HG02981 (cell line): ENCODE results near the gene PRMT1.

Source experiments
- ATAC-seq: cut with Tn5 transposase; IDR thresholded peaks from one replicate; pipeline ENCODE4 v1.9.1; 2021; ENCODE audit warnings: mild to moderate bottlenecking, moderate library complexity; ENCODE audit not compliant: unreplicated experiment

PRMT1 gene

DNA sequence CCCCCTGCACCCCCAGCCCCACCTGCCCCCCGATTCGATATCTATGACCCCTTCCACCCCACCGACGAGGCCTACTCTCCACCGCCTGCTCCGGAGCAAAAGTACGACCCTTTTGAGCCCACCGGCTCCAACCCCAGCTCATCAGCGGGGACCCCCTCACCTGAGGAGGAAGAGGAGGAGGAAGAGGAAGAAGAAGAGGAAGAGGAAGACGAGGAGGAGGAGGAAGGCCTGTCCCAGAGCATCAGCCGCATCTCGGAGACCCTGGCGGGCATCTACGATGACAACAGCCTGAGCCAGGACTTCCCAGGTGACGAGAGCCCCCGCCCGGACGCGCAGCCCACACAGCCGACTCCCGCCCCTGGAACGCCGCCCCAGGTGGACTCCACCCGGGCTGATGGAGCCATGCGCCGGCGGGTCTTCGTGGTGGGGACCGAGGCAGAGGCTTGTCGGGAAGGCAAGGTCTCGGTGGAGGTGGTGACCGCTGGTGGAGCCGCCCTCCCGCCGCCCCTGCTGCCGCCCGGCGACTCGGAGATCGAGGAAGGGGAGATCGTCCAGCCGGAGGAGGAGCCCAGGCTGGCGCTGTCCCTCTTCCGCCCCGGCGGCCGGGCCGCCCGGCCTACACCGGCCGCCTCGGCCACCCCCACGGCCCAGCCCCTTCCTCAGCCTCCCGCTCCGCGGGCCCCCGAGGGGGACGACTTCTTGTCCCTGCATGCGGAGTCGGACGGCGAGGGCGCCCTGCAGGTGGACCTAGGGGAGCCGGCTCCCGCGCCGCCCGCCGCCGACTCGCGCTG, 25.8 kb upstream of the PRMT1 start:
- ATAC-seq = no peak

DNA sequence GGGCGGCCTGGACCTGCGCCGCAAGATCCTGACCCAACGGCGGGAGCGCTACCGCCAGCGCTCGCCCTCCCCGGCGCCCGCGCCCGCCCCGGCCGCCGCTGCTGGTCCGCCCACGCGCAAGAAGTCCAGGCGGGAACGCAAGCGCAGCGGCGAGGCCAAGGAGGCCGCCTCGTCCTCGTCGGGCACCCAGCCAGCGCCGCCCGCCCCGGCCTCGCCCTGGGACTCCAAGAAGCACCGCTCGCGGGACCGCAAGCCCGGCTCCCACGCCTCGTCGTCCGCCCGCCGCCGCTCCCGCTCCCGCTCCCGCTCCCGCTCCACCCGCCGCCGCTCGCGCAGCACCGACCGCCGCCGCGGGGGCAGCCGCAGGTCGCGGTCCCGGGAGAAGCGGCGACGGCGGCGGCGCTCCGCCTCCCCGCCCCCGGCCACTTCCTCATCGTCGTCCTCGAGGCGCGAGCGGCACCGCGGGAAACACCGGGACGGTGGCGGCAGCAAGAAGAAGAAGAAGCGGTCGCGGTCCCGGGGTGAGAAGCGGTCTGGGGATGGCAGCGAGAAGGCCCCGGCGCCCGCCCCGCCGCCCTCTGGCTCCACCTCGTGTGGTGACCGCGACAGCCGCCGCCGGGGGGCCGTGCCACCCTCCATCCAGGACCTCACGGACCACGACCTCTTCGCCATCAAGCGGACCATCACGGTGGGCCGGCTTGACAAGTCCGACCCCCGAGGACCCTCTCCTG, 25.1 kb upstream of the PRMT1 start:
- ATAC-seq = no peak

DNA sequence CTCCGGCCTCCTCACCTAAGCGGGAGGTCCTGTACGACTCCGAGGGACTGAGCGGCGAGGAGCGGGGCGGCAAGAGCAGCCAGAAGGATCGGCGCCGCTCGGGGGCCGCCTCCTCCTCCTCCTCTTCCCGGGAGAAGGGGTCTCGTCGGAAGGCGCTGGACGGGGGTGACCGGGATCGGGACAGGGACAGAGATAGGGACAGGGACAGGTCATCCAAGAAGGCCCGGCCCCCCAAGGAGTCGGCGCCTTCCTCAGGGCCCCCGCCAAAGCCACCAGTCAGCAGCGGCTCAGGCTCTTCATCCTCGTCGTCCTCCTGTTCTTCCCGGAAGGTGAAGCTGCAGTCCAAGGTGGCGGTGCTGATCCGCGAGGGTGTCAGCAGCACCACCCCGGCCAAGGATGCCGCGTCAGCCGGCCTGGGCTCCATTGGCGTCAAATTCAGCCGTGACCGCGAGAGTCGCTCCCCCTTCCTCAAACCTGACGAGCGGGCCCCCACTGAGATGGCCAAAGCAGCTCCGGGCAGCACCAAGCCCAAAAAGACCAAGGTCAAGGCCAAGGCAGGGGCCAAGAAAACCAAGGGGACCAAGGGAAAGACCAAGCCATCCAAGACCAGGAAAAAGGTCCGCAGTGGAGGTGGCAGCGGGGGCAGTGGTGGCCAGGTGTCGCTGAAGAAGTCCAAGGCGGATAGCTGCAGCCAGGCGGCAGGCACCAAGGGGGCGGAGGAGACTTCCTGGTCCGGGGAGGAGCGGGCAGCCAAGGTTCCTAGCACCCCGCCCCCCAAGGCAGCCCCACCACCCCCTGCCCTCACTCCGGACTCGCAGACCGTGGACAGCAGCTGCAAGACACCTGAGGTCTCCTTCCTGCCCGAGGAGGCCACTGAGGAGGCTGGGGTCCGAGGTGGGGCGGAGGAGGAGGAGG, 24.3 kb upstream of the PRMT1 start:
- ATAC-seq = no peak

DNA sequence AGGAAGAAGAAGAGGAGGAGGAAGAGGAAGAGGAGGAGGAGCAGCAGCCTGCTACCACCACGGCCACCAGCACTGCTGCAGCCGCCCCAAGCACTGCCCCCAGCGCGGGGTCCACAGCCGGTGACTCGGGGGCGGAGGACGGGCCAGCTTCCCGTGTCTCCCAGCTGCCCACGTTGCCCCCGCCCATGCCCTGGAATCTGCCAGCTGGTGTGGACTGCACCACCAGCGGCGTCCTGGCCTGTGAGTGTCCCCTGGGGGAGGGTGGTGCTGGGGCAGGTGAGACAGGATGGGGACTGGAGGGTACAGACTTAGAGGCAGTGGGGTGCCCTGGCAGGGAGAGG, 23.6 kb upstream of the PRMT1 start:
- no peak for ATAC-seq

DNA sequence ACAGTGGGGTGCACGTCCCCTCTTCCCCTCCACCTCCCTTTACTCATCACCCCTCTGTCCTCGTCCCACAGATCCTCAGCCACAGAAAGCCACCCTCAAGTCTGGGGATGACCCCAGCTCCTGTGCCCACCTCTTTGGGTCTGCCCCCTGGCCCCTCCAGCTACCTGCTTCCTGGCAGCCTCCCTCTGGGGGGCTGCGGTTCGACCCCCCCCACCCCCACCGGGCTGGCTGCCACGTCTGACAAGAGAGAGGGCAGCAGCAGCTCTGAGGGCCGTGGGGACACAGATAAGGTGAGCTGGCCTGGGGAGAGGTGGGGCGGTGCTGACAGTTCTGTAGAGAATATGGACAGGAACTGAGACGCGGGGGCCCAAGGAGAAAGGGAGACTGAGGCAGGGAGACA, 22.5 kb upstream of the PRMT1 start:
- no peak for ATAC-seq

DNA sequence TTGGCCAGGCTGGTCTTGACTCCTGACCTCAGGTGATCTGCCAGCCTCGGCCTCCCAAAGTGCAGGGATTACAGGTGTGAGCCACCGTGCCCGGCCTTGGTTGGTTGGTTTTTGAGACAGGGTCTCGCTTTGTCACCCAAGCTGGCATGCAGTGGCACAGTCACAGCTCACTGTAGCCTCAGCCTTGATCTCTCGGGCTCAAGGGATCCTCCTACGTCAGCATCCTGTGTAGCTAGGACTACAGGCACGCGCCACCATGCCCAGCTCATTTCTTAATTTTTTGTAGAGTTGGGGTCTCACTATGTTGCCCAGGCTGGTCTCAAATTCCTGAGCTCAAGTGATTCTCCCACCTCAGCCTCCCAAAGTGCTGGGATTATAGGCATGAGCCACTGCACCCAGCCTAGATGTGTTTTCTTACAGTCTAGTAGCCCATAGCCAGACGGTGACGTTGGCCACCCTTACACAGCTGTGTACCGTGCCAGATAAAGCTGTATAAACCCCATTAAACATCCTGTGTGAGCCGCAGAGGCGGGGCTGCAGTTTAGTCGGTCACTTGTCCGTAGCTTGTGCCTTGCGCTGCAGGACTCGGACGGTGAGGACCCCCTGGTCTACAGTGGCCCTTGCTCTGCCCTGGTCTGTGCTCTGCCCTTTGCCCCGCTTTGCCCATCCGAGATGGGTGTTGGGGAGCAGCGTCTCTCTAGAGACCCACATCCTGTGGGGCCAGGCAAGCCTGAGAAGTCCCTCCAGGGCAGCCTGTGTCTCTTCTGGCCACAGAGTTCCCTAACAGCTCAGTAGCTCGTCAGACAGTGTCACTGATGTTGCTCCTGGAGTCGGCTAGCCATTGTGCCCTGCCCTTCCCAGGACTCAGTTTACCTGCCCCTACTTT, 21.3 kb upstream of the PRMT1 start:
- ATAC-seq = no peak

DNA sequence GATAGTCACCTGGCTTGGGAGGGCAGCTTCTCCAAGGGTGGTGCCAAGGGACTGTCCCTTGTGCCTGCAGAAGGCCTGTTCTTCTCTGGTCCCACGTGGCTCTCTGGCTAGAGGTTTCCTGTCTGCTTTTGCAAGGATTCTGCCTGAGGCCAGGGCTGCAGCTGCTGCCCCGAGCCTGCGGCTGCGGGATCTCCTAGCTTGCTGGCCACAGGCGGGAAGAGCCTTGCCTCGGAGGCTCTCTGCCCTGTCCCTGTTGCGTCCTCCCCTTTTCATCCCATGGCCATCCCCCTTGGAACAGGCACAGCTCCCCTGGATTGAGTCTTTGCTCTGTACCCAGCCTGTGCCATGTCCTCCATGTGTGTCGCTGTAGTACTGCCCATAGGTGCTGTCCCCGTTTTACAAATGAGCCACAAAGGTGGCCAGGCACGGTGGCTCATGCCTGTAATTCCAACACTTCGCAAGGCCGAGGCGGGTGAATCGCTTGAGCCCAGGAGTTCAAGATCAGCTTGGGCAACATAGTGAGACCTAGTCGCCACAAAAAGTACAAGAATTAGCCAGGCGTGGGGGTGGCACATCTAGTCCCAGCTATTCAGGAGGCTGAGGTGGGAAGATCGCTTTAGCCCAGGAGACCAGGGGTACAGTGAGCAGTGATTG, 20.5 kb upstream of the PRMT1 start:
- no peak for ATAC-seq

DNA sequence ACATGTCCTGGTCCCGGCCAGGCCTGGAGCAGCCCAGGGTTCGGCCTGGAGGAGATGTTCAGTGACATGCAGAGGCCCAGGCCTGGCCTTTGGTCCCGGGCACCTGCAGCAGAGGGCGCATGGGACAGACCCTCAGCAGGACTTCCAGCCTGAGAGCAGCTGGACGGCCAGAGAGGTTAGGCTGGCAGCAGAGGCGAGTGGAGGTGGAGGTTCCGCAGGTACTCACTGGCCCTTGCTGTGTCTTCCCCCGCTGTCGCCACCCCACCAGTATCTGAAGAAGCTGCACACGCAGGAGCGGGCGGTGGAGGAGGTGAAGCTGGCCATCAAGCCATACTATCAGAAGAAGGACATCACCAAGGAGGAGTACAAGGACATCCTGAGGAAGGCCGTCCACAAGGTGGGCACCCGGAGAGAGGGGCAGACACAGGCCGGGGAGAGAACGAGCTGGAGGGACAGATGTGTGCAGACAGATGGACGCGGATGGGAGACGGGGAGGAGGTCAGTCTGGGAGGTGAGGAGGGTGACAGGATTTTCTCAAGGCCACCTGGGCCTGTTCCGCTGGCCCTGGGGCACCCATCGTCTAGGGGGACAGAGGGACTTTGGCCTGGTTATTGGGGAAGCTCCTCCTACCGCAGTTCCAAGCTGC, 19.5 kb upstream of the PRMT1 start:
- ATAC-seq = no peak

DNA sequence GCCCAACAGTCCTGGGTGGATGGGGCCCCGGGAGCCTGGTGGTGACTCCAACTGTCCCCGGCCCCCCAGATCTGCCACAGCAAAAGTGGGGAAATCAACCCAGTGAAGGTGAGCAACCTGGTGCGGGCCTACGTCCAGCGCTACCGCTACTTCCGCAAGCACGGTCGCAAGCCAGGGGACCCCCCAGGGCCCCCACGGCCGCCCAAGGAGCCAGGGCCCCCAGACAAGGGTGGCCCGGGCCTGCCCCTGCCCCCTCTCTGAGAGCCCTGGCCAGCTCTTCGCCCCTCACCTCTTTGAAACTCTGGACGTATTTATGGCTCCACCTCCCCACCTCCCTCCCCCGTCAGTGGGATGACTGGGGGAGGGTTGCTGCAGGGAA, 18.9 kb upstream of the PRMT1 start:
- no peak for ATAC-seq

DNA sequence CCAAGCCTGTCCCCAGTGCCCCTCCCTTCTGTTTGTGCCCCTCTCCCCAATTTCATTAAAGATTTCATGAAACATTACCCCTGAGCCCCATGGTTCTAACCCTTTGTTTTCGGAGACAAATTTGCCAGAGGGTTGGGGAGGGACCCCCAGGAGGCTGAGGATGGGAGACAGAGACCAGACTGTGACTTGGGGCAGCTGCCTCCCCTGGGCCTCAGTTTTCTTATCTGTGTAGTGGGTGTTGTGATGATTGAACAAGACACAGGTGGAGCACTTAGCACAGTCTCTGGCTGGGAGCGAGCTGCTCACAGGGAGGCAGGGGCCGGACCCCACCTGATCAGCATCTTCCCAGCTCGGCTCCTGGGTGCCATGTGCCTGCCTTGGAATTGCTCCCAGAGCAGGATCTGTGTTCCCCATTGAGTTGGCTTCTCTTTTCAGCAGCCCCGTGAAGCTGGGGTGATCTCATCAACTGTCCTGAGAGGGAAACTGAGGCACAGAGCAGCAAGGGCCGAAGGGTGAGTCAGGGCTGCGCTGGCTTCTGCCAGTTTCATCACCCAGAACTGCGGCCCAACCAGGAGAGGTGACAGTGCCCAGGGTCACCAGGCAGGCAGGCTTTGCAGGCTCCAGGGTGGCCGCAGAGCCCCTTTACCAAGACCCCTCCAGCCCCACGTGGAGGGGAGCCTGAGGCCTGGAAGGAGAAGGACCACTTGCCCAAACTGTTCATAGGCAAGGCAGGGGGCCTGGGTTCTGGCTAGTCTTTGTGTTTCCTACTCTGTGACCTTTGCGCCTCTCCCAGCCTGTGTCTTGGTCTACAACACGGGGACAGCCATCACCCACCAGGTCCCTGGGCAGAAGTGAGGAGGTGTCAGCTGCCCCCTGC, 18.3 kb upstream of the PRMT1 start:
- ATAC-seq = no peak

DNA sequence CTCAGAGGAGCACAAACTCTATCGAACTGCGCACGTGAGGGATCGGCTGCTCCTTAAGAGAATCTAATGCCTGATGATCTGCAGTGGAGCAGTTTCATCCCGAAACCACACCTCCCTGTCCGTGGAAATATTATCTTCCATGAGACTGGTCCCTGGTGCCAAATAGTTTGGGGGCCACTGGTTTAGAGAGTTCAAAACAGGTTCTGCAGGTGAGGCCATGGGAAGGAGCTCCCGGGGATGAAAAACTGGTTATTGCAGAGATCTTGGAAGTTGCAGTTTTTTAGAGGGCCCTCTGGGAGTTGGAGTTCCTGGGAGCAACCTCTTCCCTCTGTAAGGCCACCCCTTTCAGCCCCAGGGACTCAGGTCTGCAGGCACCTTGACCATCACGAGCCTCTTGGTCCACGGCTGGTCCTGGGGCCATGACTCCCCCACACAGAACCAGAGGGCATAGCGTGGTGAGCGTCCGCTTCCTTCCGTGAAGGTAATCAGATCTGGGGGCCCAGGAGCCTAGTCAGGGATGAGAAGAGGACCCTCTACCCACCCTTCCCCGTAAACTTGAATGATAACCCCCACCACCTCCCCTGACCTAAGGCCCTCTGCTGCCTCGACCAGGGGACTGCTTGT, 16.6 kb upstream of the PRMT1 start:
- no peak for ATAC-seq

DNA sequence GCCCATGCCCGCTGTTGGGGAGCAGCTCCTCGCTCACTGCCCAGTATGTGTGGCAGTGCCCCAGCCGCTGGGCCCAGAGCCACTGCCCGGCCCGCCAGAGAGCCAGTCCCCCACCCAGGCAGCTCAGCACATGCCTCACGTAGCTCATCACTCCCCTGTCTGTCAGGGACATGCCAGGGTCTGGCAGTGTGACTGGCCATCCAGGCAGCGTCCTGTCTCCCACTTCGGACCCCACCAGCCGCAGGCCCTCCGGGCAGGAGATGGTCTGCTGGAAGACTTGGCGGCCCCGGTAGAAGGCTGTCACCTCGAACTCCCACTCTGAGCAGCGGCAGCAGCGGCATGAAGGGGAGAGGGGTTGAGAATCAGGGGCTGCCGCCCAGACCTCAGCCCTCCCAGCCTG, 15.1 kb upstream of the PRMT1 start:
- ATAC-seq = no peak

DNA sequence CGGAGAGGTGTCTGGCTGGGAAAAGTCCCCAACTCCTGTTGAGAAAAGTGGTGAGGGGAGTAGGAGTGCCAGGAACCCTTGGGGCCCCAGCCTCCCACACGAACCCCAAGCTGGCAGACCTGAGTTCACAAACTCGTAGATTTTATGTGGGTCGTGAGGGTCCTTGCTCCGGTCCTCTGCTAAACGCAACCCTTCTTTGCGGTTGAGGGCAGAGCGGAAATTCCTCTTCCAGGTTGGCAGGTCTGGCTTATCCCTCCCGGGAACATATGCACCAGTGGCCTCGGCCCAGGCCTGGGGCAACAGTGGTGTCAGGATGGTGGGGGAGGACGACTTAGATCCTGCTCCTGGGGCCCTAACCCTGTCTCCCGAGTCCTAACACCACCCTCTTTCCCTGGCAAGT, 13.8 kb upstream of the PRMT1 start:
- no peak for ATAC-seq

DNA sequence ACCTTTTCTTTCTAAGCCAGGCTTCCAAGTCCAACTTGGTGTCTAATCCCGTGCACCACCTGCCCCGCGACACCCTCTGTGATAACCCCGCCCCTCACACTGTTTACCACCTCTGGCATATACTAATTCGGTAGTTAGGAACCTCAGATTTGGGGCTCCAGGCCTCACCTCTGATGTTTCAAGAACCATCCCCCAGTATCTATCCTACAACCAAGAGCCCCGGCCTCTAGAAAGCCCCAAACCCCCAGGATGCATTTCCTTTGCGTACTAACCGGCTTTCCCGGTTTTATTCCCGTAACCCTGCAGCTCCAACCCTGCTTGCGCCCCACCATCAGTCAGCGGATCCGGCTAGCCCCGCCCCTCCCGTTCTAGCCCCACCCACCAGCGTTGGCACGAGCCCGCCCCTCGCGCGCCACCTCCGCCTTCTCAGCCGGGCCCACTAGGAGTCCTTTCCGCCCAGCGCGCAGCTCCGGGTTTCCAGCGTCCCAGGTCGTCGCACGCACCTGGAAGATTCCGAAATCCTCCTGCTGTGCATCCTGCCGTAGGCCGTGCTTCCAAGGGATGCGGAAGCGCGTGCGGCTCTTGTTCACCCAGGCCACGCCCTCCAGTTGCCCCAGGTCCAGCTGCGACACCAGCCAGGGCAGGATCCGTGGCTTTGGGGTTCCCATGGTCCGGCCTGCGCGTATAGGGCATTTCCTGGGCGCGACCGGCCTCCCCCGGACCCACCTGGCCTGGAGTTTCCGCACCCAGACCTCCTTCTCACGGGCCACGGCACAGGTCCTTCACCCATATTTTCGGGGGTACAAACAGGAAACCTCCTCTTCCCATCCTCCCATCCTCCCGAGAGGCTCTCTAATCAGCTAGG, 12.7 kb upstream of the PRMT1 start:
- no peak for ATAC-seq

DNA sequence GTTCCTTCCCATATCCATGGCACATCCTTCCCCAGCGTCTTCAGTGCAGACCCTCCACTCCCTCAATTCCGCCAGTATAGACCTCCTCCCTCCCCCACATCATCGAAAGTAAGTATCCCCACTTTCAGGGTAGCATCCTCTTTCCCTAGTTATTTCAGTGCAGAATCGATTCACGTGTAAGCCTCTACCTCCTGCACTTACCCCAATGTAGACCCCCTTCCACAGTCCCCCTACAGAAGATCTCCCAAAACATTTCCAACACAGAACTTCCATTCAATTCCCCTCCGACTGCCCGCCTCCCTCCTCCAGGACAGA, 12.1 kb upstream of the PRMT1 start:
- ATAC-seq = no peak

DNA sequence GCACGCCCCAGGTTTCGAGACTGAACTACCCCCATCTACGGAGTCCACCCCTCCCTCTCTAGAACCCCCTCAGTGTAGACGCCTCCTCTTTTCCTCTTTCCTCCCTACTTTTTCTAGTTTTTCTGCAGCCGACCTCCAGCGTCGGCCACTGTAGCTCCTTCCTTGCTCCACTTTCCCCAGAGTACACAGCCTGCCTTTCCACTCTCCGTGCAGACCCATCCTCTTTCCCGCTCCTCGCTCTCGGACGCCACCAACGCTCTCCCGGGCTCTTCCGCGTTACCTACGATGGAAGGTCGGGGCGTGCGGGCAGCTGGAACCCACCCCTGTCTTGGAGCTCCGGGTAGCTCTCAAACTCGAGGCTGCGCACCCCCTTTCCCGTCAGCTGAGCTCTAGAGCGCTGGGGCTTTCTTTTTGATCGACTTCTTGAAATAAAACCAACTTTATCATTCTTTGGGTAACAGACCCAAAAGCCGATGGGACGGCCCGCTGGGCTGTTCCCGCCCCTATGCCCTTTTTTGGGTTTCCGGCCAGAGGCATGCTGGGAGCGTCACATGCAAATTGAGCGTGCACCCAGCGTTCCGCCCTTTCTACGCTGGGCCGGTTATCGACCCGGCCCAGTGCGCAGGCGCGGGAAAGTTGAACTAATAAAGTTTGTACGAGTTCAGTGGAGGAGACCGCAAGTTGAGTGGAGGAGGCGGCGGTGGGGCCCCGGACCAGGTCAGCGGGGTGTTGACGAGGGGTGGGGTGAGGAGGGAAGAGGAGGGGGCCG, 11.5 kb upstream of the PRMT1 start, which contains the start of the genes BCL2L12 and IRF3:
TSS of gene BCL2L12 (plus strand) at position 583 of the 769 bp plus-strand sequence. CDS start 760 bp downstream, outside the sequence.
TSS of gene IRF3 (minus strand) at position 507 of the 769 bp plus-strand sequence. CDS start 1,019 bp downstream, outside the sequence.
- peak; percentile 83 for ATAC-seq

DNA sequence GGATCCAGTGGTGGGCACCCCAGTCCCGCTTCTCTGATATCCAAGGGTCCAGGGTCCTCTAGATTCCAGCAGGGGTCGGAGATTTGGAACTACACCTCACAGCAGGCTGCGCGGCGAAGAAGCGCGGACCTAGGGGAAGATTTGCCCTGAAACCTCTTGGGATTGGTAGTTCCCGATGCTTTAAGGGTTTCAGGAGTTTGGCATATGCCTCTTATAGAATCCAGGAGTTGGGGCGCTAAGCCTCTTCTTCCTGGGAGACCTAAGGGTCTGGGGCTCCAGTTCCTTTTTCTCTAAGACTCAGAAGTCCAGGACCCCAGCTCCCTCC, 11.0 kb upstream of the PRMT1 start:
- no peak for ATAC-seq
